Measurements from ENCODE around the gene TTC9C.

- TF ChIP-seq POLR2A (IDR thresholded peaks at IDR 0.05; ENCODE audit: low read depth, low read length) (peak; percentile 97), POLR2AphosphoS5 (IDR thresholded peaks at IDR 0.05; ENCODE audit: low read depth, low read length) (peak; percentile 98)
Observed at GRCh38 chr11:62787005-62787759, 58.9 kb downstream of the TTC9C start, which contains the start of gene TMEM179B.
